Fibroblast of the aortic adventitia (primary cell): ENCODE measurements around the gene IGSF9B. TPM values are rescaled to one million over a fixed set of nuclear protein-coding genes. Genes with fewer than 3 reads are reported as not detected.

Source experiments
- total RNA-seq: library from RNA; depleted of rRNA; stranded (reverse); fragments of >200 nt; gene quantifications from 2 replicates; pipeline ENCODE4 v1.2.3, GENCODE V29; 2012; ENCODE audit warnings: low replicate concordance

The IGSF9B gene
- total RNA-seq, 1 donor, result 3.2 TPM

Other genes with a start within 250 kb of the IGSF9B start
- not detected in 2 replicates for gene SPATA19, start 111.5 kb downstream of the IGSF9B start, total RNA-seq
- gene JAM3, start 112.1 kb upstream of the IGSF9B start, total RNA-seq, result 61.6 and 63.0 TPM in 2 replicates